ENCODE data around the gene FNBP1. TPM values are rescaled to one million over a fixed set of nuclear protein-coding genes. Genes with fewer than 3 reads are reported as not detected.

The FNBP1 gene
- total and polyA plus RNA-seq, 2 of the 13 experiments (the other 11 are each of a cell fraction or from before 2014, with no cell fraction given) = 5.4 to 19.5 TPM

- TF ChIP-seq KAT2B (IDR thresholded peaks at IDR 0.05; ENCODE audit: borderline replicate concordance, low read depth, low read length) (no peak), ZZZ3 (CRISPR knock-in tag; IDR thresholded peaks at IDR 0.05; ENCODE audit: borderline replicate concordance) (no peak), DNMT3B (CRISPR knock-in tag; conservative IDR thresholded peaks at IDR 0.05) (no peak), ZNF354B (CRISPR knock-in tag; IDR thresholded peaks at IDR 0.05) (no peak), CREBL2 (CRISPR knock-in tag; IDR thresholded peaks at IDR 0.05; ENCODE audit: borderline replicate concordance) (no peak), KMT2B (CRISPR knock-in tag; IDR thresholded peaks at IDR 0.05) (0 out of 2 replicates have a peak, but pooled peaks have one; percentile 29), MIXL1 (CRISPR knock-in tag; IDR thresholded peaks at IDR 0.05) (peak; percentile 73; the same call in 1 of the 2 replicates), FOXK2 (IDR thresholded peaks at IDR 0.05) (no peak), TRIM22 (IDR thresholded peaks at IDR 0.05) (no peak), PRDM4 (CRISPR knock-in tag; IDR thresholded peaks at IDR 0.05; ENCODE audit: borderline replicate concordance) (no peak), ZNF768 (CRISPR knock-in tag; IDR thresholded peaks at IDR 0.05) (no peak), FOXO1 (CRISPR knock-in tag; IDR thresholded peaks at IDR 0.05) (no peak), NCOA5 (CRISPR knock-in tag; IDR thresholded peaks at IDR 0.05) (no peak), LCORL (IDR thresholded peaks at IDR 0.05) (no peak), LCORL (CRISPR knock-in tag; IDR thresholded peaks at IDR 0.05) (0 out of 2 replicates have a peak, but pooled peaks have one; percentile 35), ONECUT2 (CRISPR knock-in tag; IDR thresholded peaks at IDR 0.05) (peak; percentile 79), STAT6 (CRISPR knock-in tag; IDR thresholded peaks at IDR 0.05; ENCODE audit: borderline replicate concordance) (no peak), BRD4 (CRISPR knock-in tag; IDR thresholded peaks at IDR 0.05) (no peak), TOPORS (CRISPR knock-in tag; IDR thresholded peaks at IDR 0.05) (no peak), ZFP41 (CRISPR knock-in tag; IDR thresholded peaks at IDR 0.05; ENCODE audit: borderline replicate concordance) (no peak), NAIF1 (CRISPR knock-in tag; IDR thresholded peaks at IDR 0.05; ENCODE audit: borderline replicate concordance) (no peak), ZNF639 (CRISPR knock-in tag; conservative IDR thresholded peaks at IDR 0.05) (no peak), NFYC (CRISPR knock-in tag; IDR thresholded peaks at IDR 0.05) (no peak), ZMYM2 (CRISPR knock-in tag; IDR thresholded peaks at IDR 0.05) (peak; percentile 73)
These were observed 34.5 kb downstream of the FNBP1 start (continued) for GRCh38 chr9:130008538-130008937.
